ENCODE measurements around the gene PLEKHA7. TPM values are rescaled to one million over a fixed set of nuclear protein-coding genes. Genes with fewer than 3 reads are reported as not detected.

PLEKHA7 gene
- polyA plus RNA-seq, 1 of the 3 experiments (the other 2 are of a cell fraction), result 0.12 TPM

- TF ChIP-seq CHD2 (IDR thresholded peaks at IDR 0.05; ENCODE audit: low read length, partially characterized antibody) (no peak), PBX3 (IDR thresholded peaks at IDR 0.05) (no peak), SMC3 (IDR thresholded peaks at IDR 0.05; ENCODE audit: low read depth, low read length) (no peak), USF2 (IDR thresholded peaks at IDR 0.05; ENCODE audit: borderline replicate concordance, low read depth, low read length) (no peak), MXI1 (IDR thresholded peaks at IDR 0.05; ENCODE audit: low read depth, low read length) (no peak), CTCF (IDR thresholded peaks at IDR 0.05) (no peak), IRF3 (IDR thresholded peaks at IDR 0.05; ENCODE audit: low read depth, low read length) (no peak)
Measured at GRCh38 chr11:16780146-16780545, 234.1 kb downstream of the PLEKHA7 start (continued).

GRCh38 chr11:16779436-16779835 lies 234.8 kb downstream of the PLEKHA7 start:
- H3K27me3 ChIP-seq (ENCODE audit: insufficient read depth), result no peaks in the 10 kb centered on the region
- no peaks in the 10 kb centered on the region for H4K20me1 ChIP-seq (ENCODE audit: insufficient read depth)
- H3K4me2 ChIP-seq, result no peak overlapping the region
- H3K4me1 ChIP-seq (ENCODE audit: control insufficient read depth in 1 of 2, insufficient read depth in 2 of 2, low read depth in 1 of 2, low read length in 1 of 2), result peaks cover 0 to 12% of the 10 kb centered on the region in 2 experiments; a peak in 1 of 4 replicates
- no peak overlapping the region for H3K9ac ChIP-seq
- ChIA-PET POLR2A (no interaction called here), CTCF (interaction anchor here (1.4 to 1.8 kb wide), 3 partner anchors 9 to 41 kb away, joined by 3 to 6 read pairs (median 6); no protein-coding TSS in a partner anchor)
- no peak overlapping the region for H3K4me3 ChIP-seq (ENCODE audit: low read depth in 2 of 2, low read length in 1 of 2)
- no peaks in the 10 kb centered on the region for H3F3A ChIP-seq (replicated peaks; ENCODE audit: insufficient read depth)
- no peaks in the 10 kb centered on the region for H3K36me3 ChIP-seq (replicated peaks in 1 of 2; ENCODE audit: control insufficient read depth in 1 of 2, insufficient read depth in 2 of 2, low read length in 1 of 2)
- DNase-seq, result no peak
- no peak overlapping the region for H2AFZ ChIP-seq (ENCODE audit: low read depth)
- no peaks in the 10 kb centered on the region for H3K9me2 ChIP-seq
- WGBS (ENCODE audit: low lambda C conversion rate), result 92% methylated on average over 3 of the region's 8 CpGs
- H3K27ac ChIP-seq (ENCODE audit: low read depth in 2 of 2, low read length in 1 of 2), result no peak overlapping the region
- no peaks in the 10 kb centered on the region for H3K9me3 ChIP-seq
- no peaks in the 10 kb centered on the region for H3K79me2 ChIP-seq (ENCODE audit: insufficient read depth)
- TF ChIP-seq SMC3 (IDR thresholded peaks at IDR 0.05; ENCODE audit: low read depth, low read length) (no peak), POLR2AphosphoS5 (IDR thresholded peaks at IDR 0.05; ENCODE audit: low read depth, low read length) (no peak), FOXJ3 (CRISPR knock-in tag; IDR thresholded peaks at IDR 0.05) (no peak), IRF3 (IDR thresholded peaks at IDR 0.05; ENCODE audit: low read depth, low read length) (no peak), ELF1 (IDR thresholded peaks at IDR 0.05) (no peak), USF2 (IDR thresholded peaks at IDR 0.05; ENCODE audit: borderline replicate concordance, low read depth, low read length) (no peak), GATA2 (CRISPR knock-in tag; IDR thresholded peaks at IDR 0.05) (no peak), NFIC (IDR thresholded peaks at IDR 0.05; ENCODE audit: borderline replicate concordance) (no peak), NRF1 (IDR thresholded peaks at IDR 0.05; ENCODE audit: low read depth, low read length) (no peak)
